Measurements from ENCODE around the gene VAV2. TPM values are rescaled to one million over a fixed set of nuclear protein-coding genes. Genes with fewer than 3 reads are reported as not detected.

The VAV2 gene
- total RNA-seq, 1 experiment from 2014 or later, result 21.4 TPM

- in situ Hi-C loops (cut with HindIII; ENCODE audit: low sequenced_read_pairs), result loop anchor here (25.0 kb wide), 1 partner anchor 233 kb away; no protein-coding TSS in a partner anchor
- DNase-seq (ENCODE audit: low spot score), result no peak
Observed at GRCh38 chr9:133779081-133779480, 213.0 kb downstream of the VAV2 start.

DNA sequence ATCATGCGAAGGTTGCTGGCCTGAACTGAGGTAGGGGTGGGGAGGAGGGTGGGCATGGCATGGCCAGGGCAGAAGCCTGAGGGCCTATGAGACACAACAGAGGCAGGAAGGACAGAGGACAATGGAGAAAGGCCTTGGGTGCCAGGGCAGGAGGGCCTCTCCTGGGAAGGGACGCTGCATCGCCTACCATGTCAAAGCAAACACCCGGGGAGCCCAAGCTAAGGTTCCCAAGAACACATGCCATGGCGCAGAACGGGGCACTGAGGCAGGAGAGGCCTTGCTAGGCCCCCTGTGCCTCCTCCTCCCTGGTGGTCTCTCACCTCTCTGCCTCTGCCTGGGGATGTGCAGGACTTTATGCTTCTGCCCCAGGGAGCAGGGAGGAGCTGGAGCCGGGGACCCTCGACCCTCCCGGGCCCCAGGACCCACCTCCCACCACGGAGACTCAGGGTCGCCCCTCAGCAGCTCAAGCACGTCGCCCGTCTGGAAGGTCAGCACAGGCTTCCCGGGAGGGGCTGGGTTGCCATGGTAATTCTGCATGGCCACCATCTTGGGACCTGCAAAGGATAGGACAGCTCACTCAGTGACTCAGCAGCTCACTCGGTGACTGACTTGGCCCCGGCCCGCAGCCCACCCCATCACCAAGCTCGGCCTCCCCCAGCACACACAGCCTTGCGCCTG, 213.6 kb downstream of the VAV2 start:
- in situ Hi-C loops (cut with HindIII; ENCODE audit: low sequenced_read_pairs), result loop anchor here (25.0 kb wide), 1 partner anchor 234 kb away; no protein-coding TSS in a partner anchor
- DNase-seq (ENCODE audit: low spot score), result no peak

- no peak for DNase-seq (ENCODE audit: low spot score)
- in situ Hi-C loops (cut with HindIII; ENCODE audit: low sequenced_read_pairs), result loop anchor here (25.0 kb wide), 1 partner anchor 234 kb away; no protein-coding TSS in a partner anchor
Observed at GRCh38 chr9:133777871-133778270, 214.3 kb downstream of the VAV2 start.

- in situ Hi-C loops (cut with HindIII; ENCODE audit: low sequenced_read_pairs), result loop anchor here (25.0 kb wide), 1 partner anchor 235 kb away; no protein-coding TSS in a partner anchor
- no peak for DNase-seq (ENCODE audit: low spot score)
Observed at GRCh38 chr9:133777068-133777791, 214.9 kb downstream of the VAV2 start.

DNA sequence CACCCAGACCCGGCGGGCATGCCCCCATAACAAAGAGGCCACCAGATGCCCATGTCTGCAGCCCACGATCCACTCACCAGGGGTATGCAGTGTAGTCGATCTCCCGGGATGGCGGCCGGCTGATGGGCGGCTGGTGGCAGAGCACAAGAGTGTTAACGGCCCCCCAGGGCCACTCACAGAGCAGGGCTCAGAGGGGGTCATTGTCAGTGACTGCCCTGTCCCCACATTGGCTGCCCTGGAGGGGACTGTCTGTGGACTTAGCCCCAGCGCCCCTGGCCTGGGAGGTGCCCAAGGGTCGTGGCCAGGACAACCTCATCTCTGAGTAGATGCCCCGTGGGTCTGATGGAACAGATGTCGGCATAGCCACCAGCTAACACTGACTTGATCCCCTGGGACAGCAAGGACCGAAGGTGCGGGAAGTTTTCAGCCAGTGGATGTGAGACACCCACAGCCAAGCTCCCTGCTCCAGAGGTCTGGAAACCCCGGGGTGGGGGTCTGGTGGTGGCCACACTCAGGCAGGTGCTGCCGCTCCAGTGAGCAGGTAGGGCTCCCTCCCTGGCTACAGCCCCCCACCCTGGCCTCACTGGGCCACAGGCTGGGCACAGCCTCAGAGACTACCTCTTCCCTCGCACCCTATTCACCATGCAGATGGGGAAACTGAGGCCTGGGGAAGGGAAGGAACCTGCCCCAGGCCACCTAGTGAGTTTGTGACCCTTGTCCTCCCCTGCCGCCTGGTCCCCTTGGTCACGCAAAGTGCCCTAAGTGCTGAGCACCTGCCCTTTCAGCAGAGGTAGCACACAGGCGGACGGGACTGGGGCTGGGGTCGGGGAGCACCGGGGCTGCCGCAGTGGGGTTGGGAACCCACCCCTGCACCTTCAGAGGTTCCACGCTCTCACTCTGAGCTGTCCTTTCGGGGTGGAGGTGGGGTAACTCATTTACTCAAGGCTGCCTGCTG, 215.9 kb downstream of the VAV2 start:
- no peak for DNase-seq (ENCODE audit: low spot score)
- in situ Hi-C loops (cut with HindIII; ENCODE audit: low sequenced_read_pairs), result loop anchor here (25.0 kb wide), 1 partner anchor 236 kb away; no protein-coding TSS in a partner anchor

GRCh38 chr9:133775291-133775690, 216.8 kb downstream of the VAV2 start:
- in situ Hi-C loops (cut with HindIII; ENCODE audit: low sequenced_read_pairs), result loop anchor here (25.0 kb wide), 1 partner anchor 237 kb away; no protein-coding TSS in a partner anchor
- no peak for DNase-seq (ENCODE audit: low spot score)

DNA sequence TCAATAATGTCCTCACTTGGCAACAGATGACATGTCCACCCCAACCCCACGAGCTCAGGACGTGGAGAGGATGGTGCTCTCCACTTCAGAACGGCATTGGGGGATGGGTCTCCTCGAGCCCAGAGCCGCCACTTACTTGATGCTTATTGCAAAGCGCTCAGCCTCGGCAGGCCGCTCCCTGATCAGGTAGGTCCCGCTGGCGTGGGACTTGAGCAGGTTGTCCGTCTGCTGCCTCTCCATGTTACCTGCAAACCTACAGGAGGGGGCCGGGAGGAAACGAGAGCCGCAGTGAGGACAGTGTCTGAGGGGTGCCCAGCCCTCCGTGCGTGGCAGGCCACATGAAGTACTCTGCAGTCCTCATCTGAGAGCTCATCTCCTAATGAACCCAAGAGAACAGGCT, 217.3 kb downstream of the VAV2 start:
- no peak for DNase-seq (ENCODE audit: low spot score)
- in situ Hi-C loops (cut with HindIII; ENCODE audit: low sequenced_read_pairs), result loop anchor here (25.0 kb wide), 1 partner anchor 238 kb away; no protein-coding TSS in a partner anchor

DNA sequence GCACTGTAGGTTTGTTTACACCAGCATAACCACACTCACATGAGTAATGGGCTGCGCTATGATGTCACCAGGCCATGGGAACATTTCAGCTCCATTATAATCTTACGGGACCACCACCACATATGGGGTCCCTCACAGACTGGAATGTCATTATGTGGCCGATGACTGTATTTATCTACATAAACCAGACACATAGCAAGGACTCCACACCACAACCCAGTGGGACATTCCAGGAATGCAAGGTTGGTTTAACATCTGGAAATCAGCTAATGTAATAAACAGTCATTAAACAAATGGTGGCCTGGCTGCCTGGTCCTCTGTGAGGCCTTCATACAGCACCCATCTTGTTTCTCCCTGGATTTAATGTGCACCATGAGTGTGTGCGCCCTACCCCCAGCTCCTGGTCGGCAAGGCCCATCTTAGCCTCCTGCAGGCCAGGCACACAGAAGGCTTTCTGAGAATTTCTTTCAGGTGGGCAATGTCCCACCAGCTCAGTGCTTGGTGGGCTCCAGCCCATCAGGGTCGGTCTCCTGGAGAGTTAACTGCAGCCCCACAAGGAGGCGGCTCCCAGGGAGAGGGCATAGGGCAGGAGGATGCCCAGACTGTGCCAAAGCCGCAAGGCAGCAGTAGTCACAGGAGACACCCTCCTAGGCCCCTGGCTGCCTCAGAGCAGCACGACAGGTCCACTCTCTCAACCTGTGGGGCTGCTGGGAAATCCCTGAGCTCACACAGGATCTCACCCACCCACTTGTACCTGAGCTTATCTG, 218.1 kb downstream of the VAV2 start:
- in situ Hi-C loops (cut with HindIII; ENCODE audit: low sequenced_read_pairs), result no loop called here
- no peak for DNase-seq (ENCODE audit: low spot score)

- in situ Hi-C loops (cut with HindIII; ENCODE audit: low sequenced_read_pairs), result no loop called here
- no peak for DNase-seq (ENCODE audit: low spot score)
Observed at GRCh38 chr9:133772581-133772980, 219.5 kb downstream of the VAV2 start.

GRCh38 chr9:133771486-133772482, 220.3 kb downstream of the VAV2 start:
- in situ Hi-C loops (cut with HindIII; ENCODE audit: low sequenced_read_pairs), result no loop called here
- no peak for DNase-seq (ENCODE audit: low spot score)

DNA sequence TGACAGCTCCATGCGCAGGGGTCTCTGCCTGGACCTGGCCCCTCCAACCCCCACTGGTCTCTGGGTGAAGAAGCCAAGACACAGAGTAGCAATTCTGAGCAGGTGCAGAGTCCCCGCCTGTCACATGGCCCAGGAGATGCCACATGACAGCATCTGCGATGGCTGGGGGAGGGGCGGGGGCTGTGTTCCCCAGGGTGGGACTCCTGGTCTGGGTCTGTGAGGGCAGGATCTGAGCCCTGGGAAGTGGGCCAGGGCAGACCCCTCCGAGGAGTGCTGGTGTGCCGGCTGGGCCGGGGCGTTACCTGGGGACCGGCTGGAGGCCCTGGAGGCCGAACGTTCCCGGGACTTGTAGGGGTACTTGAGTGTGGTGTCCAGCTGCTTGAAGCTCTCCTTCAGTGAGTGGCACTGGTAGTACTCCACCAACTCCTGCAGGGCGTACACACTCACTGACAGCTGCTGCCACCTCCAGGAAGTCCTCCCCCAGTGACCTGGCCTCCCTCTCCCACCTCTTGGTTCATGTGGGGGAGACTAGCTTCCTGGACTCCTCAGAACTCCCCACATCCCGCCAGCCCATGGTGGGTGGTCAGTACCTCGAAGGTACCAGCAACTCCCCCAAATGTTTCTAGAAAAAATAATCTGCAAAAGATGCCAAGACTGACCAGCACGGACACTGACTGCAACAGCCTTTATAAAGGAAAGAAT, 221.9 kb downstream of the VAV2 start:
- in situ Hi-C loops (cut with HindIII; ENCODE audit: low sequenced_read_pairs), result no loop called here
- DNase-seq (ENCODE audit: low spot score), result no peak

GRCh38 chr9:133769511-133770075, 222.5 kb downstream of the VAV2 start:
- in situ Hi-C loops (cut with HindIII; ENCODE audit: low sequenced_read_pairs), result no loop called here
- DNase-seq (ENCODE audit: low spot score), result no peak

- DNase-seq (ENCODE audit: low spot score), result no peak
- in situ Hi-C loops (cut with HindIII; ENCODE audit: low sequenced_read_pairs), result no loop called here
Observed at GRCh38 chr9:133768859-133769510, 223.1 kb downstream of the VAV2 start.

DNA sequence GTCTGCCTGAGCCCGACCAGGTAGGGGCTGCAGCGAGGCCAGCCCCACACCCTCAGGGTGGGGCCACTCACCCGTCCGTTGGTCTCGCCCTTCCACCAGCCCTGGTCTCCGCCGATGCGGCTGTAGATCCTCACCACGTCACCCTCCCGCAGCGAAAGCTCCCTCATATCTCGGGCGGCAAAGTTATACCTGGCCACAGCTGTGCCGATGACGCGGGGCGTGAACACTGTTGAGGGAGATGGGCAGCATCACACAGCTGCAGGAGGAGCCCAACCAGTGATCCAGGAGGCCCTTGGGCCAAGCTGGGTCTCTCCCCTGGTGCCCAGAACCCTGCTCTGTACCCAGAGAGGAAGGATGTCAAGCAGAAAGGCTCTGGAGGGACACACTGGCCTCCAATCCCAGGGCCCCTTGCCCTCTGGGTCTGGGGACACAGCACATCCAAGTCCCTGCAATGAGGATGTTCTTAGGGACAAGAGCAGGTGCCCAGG, 223.7 kb downstream of the VAV2 start:
- in situ Hi-C loops (cut with HindIII; ENCODE audit: low sequenced_read_pairs), result no loop called here
- DNase-seq (ENCODE audit: low spot score), result no peak

DNA sequence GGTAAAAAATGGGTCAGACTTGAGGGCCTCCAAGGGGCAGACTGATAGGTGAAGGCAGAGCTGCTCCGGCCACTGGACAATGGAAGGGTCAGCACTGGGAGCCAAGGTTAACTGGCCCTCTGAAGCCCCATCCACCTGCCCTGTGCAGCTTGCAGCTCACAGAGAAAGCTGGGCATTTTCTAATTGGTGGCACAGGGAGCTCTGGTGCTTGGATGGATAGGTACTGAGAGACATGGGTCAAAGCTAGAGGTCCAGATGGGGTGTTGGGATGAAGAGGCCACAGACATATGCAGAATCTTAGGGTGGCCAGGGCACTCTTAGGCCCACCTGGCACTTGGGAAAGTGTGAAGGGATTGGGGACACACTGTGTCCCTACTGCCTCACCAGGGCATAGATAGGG, 224.5 kb downstream of the VAV2 start:
- in situ Hi-C loops (cut with HindIII; ENCODE audit: low sequenced_read_pairs), result no loop called here
- DNase-seq (ENCODE audit: low spot score), result no peak

DNA sequence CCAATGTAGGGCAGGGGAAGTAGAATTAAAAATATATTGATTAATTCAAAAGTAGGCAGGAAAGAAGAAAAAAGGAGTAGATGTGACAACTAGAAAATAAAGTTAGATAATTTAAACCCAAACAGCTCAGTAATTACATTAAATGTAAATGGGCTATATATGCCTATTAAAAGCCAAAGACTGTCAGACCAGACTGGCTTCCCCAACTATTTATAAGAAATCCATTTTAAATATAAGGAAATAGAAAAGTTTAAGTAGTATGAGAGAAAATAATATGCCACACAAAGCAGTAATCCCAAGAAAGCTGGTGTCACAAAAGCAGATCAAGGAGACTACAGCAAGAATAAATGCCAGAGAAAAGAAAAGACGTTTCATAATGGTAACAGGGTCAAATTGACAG, 225.1 kb downstream of the VAV2 start:
- no peak for DNase-seq (ENCODE audit: low spot score)
- in situ Hi-C loops (cut with HindIII; ENCODE audit: low sequenced_read_pairs), result no loop called here

Data from G401 (cell line).